ENCODE data around the gene RIN3. TPM values are rescaled to one million over a fixed set of nuclear protein-coding genes. Genes with fewer than 3 reads are reported as not detected.

RIN3 gene
- polyA plus RNA-seq, 6 donors from 2014 or later: 7.6 to 43.7 (median 24.5) TPM

DNA sequence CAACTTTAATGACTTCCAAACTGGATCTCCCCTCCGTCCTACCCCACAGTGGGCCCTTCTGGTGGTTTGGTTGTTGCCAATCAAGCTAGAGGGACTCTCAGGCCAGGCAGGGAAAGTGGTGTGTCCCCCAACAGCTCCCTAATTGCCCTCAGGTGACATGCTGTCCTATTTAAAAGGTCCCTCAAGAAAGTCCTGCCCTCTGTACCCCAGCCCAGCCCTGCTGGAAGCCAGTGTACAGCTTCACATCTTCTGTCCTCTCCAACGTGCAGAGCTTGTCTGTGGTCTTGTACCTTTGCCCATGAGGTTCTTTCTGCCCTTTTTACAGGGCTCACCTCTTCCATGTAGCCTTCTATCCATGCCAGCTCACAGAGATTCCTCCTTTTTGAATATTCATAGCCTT is 4.2 kb downstream of the RIN3 start:
- no peaks in the 10 kb centered on the region for H3K27me3 Mint-ChIP-seq
- peaks cover 41 to 68% (median 41%) of the 10 kb centered on the region in 3 donors for H3K4me1 Mint-ChIP-seq
- no peak overlapping the region for H3K27ac Mint-ChIP-seq
- H3K9me3 Mint-ChIP-seq: peaks cover 0 to 5% (median 0%) of the 10 kb centered on the region in 7 donors
- ATAC-seq (ENCODE audit: low read depth in 2 of 2) (no peak), DNase-seq (no peak)
- H3K4me3 Mint-ChIP-seq: peak overlapping the region in 2 of 8 donors; percentile 36 to 40
- peaks cover 0 to 13% of the 10 kb centered on the region in 2 donors for H3K36me3 Mint-ChIP-seq

GRCh38 chr14:92519246-92520101 is 5.9 kb downstream of the RIN3 start:
- ATAC-seq (ENCODE audit: low read depth in 2 of 2) (no peak), DNase-seq (no peak)
- Mint-ChIP-seq H3K9me3 (peaks cover 0 to 5% (median 0%) of the 10 kb centered on the region in 7 donors), H3K27me3 (no peaks in the 10 kb centered on the region), H3K4me3 (no peak overlapping the region), H3K36me3 (peaks cover 0 to 13% of the 10 kb centered on the region in 2 donors), H3K4me1 (peaks cover 37 to 78% (median 45%) of the 10 kb centered on the region in 3 donors), H3K27ac (peak overlapping the region in 1 of 6 donors; percentile 44)

DNA sequence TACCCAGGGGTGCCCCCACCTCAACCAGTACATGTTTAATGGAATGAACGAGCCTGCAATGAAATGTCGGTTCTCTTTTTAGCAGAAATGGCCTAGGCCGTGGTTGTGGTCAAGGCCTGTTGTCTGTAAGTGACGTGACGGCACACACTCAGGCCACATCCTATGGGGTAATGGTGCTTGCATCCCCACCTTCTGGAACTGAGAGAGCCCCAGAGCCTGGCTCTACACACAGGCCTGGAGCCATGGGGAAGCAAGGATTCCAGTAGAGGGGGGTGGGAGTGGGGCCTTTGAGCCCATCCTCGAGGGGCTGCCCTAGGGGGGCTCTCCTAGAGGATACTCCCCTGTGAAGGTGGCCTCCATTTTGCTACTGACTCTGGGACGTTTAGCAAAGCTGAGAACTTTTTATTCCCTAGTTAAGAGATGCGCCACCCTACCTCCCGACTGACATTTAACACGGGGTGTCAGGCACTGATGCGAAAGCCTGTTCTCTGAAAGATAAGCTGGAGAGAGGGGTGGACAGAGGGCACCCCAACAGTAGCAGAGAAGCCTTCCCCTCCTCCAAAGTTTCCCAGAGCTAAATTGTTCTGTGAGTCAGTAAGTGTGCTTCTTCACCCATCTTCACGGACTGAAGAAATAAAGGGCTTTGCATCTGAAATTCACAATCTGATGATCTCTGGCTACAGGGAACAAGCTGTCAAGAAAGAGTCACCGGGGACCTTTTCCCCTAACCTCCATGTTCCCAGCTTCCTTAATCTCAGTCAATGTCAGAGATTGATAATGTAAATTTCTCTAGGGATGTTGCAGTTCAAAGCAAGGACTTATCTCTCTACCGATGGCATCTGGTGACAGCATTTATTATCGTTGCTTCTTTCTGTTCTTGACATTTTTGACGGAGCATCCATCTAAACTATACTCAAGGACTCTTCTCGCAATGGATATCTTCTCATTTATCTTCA is 6.8 kb downstream of the RIN3 start:
- H3K4me3 Mint-ChIP-seq: no peak overlapping the region
- ATAC-seq (ENCODE audit: low read depth in 2 of 2) (no peak), DNase-seq (no peak)
- peaks cover 36 to 80% (median 46%) of the 10 kb centered on the region in 3 donors for H3K4me1 Mint-ChIP-seq
- H3K36me3 Mint-ChIP-seq: peaks cover 0 to 13% of the 10 kb centered on the region in 2 donors
- H3K9me3 Mint-ChIP-seq: peaks cover 0 to 5% (median 0%) of the 10 kb centered on the region in 7 donors
- peak overlapping the region in 1 of 6 donors; percentile 10 for H3K27ac Mint-ChIP-seq
- H3K27me3 Mint-ChIP-seq: no peaks in the 10 kb centered on the region

DNA sequence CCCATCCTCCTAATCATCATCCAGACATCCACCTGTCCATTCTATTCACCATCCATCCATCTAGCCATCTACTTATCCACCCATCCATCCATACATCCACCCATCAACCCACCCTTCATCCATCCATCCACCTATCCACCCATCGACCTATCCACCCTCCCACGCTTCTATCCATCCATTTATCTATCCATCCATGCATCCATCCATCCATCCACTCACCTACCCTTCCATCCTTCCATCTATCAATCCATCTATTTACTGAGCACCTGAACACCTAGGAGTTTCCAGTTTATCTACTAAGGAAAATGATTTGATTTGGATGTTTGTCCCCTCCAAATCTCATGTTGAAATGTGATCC is 7.5 kb downstream of the RIN3 start:
- ATAC-seq (ENCODE audit: low read depth in 2 of 2): no peak
- no peak overlapping the region for H3K4me3 Mint-ChIP-seq
- H3K36me3 Mint-ChIP-seq: peaks cover 0 to 13% of the 10 kb centered on the region in 2 donors
- peaks cover 31 to 75% (median 40%) of the 10 kb centered on the region in 3 donors for H3K4me1 Mint-ChIP-seq
- H3K9me3 Mint-ChIP-seq: peaks cover 0 to 5% (median 0%) of the 10 kb centered on the region in 7 donors
- H3K27me3 Mint-ChIP-seq: no peaks in the 10 kb centered on the region
- DNase-seq: no peak
- H3K27ac Mint-ChIP-seq: peak overlapping the region in 2 of 6 donors; percentile 10 to 22

GRCh38 chr14:92523752-92524151 is 10.2 kb downstream of the RIN3 start:
- no peaks in the 10 kb centered on the region for H3K27me3 Mint-ChIP-seq
- peak overlapping the region in 1 of 6 donors; percentile 38 for H3K27ac Mint-ChIP-seq
- H3K36me3 Mint-ChIP-seq: peaks cover 0 to 13% of the 10 kb centered on the region in 2 donors
- peak overlapping the region in 1 of 8 donors; percentile 44 for H3K4me3 Mint-ChIP-seq
- ATAC-seq (ENCODE audit: low read depth in 2 of 2) (no peak), DNase-seq (no peak)
- peaks cover 0 to 5% (median 0%) of the 10 kb centered on the region in 7 donors for H3K9me3 Mint-ChIP-seq
- H3K4me1 Mint-ChIP-seq: peaks cover 19 to 55% (median 23%) of the 10 kb centered on the region in 3 donors

- peaks cover 0 to 5% (median 0%) of the 10 kb centered on the region in 7 donors for H3K9me3 Mint-ChIP-seq
- no peak overlapping the region for H3K27ac Mint-ChIP-seq
- no peak overlapping the region for H3K4me3 Mint-ChIP-seq
- H3K27me3 Mint-ChIP-seq: no peaks in the 10 kb centered on the region
- ATAC-seq (ENCODE audit: low read depth in 2 of 2): no peak
- H3K36me3 Mint-ChIP-seq: peaks cover 0 to 13% of the 10 kb centered on the region in 2 donors
- no peak for DNase-seq
- H3K4me1 Mint-ChIP-seq: peaks cover 12 to 53% (median 23%) of the 10 kb centered on the region in 3 donors
Observed at GRCh38 chr14:92524602-92525185, 11.1 kb downstream of the RIN3 start.

DNA sequence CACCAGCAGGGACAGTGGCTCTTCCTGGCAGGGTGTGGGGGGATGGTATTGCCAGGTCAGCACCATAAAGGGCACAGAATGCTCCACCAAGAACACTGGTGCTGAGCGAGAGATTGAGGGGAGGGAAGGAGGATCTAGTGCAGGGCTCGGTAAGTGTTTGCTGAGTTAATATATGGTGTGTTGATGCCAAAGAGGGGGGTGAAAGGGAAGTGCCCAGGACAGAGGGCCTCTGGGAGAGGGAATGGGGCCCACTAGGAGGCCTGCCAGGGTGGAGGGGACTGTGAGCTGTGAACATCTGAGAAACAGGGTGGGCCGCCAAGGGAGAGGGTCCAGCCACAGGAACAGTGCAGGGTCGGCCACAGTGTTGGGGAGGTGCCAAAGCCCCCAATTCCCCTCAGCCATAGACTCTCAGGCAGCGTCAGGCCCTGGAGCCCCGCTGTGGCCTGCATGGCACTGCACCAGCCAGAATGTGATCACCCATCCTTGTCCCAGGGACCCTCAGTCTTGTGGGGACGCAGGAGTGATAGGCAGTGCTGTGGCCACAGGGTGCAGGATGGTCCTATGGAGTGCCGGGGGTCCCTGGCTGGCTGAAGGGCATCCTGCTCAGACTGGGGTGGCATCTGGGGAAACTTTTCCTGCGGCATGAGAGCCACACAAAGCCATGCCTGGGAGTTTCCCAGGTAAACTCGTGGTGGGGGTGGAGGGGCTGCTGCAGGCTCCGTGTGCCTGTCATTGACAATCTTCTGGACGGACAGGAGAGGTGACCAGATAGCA is 11.9 kb downstream of the RIN3 start:
- ATAC-seq (ENCODE audit: low read depth in 2 of 2): no peak
- Mint-ChIP-seq H3K4me1 (peaks cover 17 to 55% (median 23%) of the 10 kb centered on the region in 3 donors), H3K27me3 (no peaks in the 10 kb centered on the region)

DNA sequence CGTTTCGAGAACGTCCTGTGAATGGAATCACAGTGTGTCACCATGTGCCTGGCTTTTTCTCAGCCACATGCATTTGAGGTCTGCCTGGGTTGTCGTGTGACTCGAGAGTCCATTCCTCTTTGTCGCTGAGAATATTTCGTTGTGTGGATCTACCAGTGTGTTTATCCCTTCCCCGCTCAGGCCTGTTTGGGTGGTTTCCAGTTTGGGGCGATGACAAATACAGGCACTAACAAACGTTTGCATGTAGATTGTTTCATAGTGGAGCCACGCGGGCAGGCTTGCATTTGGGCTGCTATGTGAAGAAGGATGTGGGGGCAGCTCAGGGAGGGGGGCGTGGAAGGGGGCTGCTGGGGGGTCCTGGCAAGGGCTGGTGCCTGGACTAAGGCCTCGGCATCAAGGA is 14.1 kb downstream of the RIN3 start:
- H3K27me3 Mint-ChIP-seq: no peaks in the 10 kb centered on the region
- H3K36me3 Mint-ChIP-seq: no peaks in the 10 kb centered on the region
- ATAC-seq (ENCODE audit: low read depth in 2 of 2): no peak
- no peaks in the 10 kb centered on the region for H3K9me3 Mint-ChIP-seq
- peak overlapping the region in 3 of 6 donors; percentile 31 to 79 (median 70) for H3K27ac Mint-ChIP-seq
- no peak overlapping the region for H3K4me3 Mint-ChIP-seq
- no peak for DNase-seq
- H3K4me1 Mint-ChIP-seq: peaks cover 21 to 57% (median 31%) of the 10 kb centered on the region in 3 donors

More for the DNA sequence above, 11.9 kb downstream of the RIN3 start:
- peaks cover 0 to 13% of the 10 kb centered on the region in 2 donors for H3K36me3 Mint-ChIP-seq
- H3K4me3 Mint-ChIP-seq: peak overlapping the region in 1 of 8 donors; percentile 61
- peaks cover 0 to 5% (median 0%) of the 10 kb centered on the region in 7 donors for H3K9me3 Mint-ChIP-seq
- DNase-seq: no peak
- peak overlapping the region in 2 of 6 donors; percentile 42 to 93 for H3K27ac Mint-ChIP-seq

- Mint-ChIP-seq H3K27ac (peak overlapping the region in 1 of 6 donors; percentile 75), H3K4me1 (peaks cover 17 to 52% (median 31%) of the 10 kb centered on the region in 3 donors), H3K36me3 (no peaks in the 10 kb centered on the region), H3K27me3 (no peaks in the 10 kb centered on the region), H3K9me3 (no peaks in the 10 kb centered on the region), H3K4me3 (no peak overlapping the region)
- no peak for DNase-seq
- ATAC-seq (ENCODE audit: low read depth in 2 of 2): no peak
Observed at GRCh38 chr14:92528486-92529100, 15.0 kb downstream of the RIN3 start.

DNA sequence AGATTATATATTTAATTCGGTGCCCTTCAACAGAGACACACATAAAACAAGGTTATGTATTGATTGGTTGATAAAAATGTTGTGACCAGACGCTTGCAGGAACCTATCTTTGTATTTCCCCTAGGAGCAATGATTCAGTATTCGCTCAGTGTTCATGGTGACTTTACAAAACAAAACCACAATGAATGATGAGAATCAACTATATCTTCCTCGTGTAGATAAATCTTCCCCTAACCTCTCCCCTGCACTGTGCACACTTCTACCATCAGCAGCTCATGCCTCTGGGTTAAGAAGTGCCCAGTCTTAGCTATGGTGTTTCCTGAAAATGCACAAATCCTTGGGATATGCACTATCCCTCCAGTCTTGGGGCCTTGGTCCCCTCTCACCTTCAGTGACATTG is 16.3 kb downstream of the RIN3 start:
- ATAC-seq (ENCODE audit: low read depth in 2 of 2) (no peak), DNase-seq (no peak)
- no peaks in the 10 kb centered on the region for H3K27me3 Mint-ChIP-seq
- peaks cover 19 to 47% (median 34%) of the 10 kb centered on the region in 3 donors for H3K4me1 Mint-ChIP-seq
- no peaks in the 10 kb centered on the region for H3K36me3 Mint-ChIP-seq
- H3K27ac Mint-ChIP-seq: peak overlapping the region in 1 of 6 donors; percentile 42
- H3K9me3 Mint-ChIP-seq: no peaks in the 10 kb centered on the region
- H3K4me3 Mint-ChIP-seq: no peak overlapping the region

GRCh38 chr14:92531106-92531873 is 17.7 kb downstream of the RIN3 start:
- Mint-ChIP-seq H3K27me3 (no peaks in the 10 kb centered on the region), H3K4me1 (peaks cover 25 to 54% (median 39%) of the 10 kb centered on the region in 3 donors)
- ATAC-seq (ENCODE audit: low read depth in 2 of 2): peak; percentile 77 to 86

More at GRCh38 chr14:92531106-92531873, 17.7 kb downstream of the RIN3 start:
- H3K27ac Mint-ChIP-seq: peak overlapping the region; percentile 39 to 97 (median 92)
- no peaks in the 10 kb centered on the region for H3K36me3 Mint-ChIP-seq
- H3K4me3 Mint-ChIP-seq: peak overlapping the region in 5 of 8 donors; percentile 29 to 73 (median 51)
- DNase-seq: no peak
- H3K9me3 Mint-ChIP-seq: no peaks in the 10 kb centered on the region

Data from naive B cell (primary cell).